Measurements from ENCODE around the gene TFF2. TPM values are rescaled to one million over a fixed set of nuclear protein-coding genes. Genes with fewer than 3 reads are reported as not detected.

Gene TFF2
- total and polyA plus RNA-seq, 11 donors = not detected

DNA sequence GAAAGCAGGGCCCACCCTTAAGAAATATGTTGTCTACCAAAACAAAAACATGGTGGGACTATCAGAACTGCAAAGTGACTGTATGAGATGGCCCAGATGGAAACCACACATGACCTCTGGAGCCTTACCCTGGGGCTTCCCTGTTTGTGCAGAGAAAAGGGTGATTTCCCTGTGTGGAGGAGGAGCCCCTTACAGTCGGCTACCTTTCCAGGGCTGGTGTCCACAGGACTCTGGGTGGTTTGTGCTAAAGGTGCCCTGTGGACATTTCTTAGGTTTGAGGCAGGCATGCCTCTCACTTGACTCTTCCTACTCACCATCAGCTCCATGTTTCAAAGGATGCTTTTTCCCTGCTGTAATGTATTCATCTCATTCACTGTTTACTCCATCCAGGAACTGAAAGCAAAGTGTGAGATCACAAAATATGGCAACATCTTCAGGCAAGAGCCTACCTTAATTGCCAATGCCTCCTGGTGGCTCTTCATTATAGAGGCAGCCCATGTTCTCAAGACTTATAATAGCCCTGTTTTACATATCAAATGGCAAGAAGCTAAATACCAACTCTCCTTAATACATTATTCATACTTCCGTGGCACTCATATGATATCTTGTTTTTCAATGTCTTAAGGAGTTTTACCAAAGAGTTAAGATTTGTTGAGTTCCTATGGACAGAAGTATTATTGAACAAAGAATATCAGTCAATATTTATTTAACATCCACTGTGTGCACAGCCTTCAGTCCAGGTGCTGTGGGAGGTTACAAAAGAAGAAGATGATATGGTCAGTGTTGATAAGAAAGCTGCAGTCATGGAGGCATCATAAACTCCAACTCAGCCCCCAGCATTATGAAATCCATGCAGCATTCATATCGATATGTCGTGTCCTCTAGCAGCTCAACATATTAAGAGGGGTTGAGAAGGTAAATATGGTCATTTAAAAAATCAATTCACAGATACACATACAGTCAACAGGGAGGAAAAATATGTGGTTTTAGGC is 20.1 kb downstream of the TFF2 start:
- WGBS, 4 donors = 82 to 86% (median 82%) methylated on average over 4 of the region's 4 CpGs
- DNase-seq = no peak
- no peak for ATAC-seq

GRCh38 chr21:42324896-42325295 is 25.9 kb downstream of the TFF2 start:
- WGBS, 4 donors = 82 to 87% (median 84%) methylated on average over 6 of the region's 6 CpGs
- intact Hi-C loops (cut with DNase I) = no loop called here
- Histone ChIP-seq H3K4me3 (no peak overlapping the region), H3K27ac (no peak overlapping the region), H3K9me3 (peaks cover 0 to 9% (median 0%) of the 10 kb centered on the region in 12 donors), H3K4me1 (peaks cover 0 to 2% (median 0%) of the 10 kb centered on the region in 12 donors), H3K27me3 (peaks cover 0 to 8% (median 0%) of the 10 kb centered on the region in 9 donors), H3K36me3 (no peaks in the 10 kb centered on the region)
- DNase-seq = no peak
- no peak for TF ChIP-seq CTCF (IDR thresholded peaks at IDR 0.05)
- TF ChIP-seq POLR2A (IDR thresholded peaks at IDR 0.05) = no peak
- ATAC-seq = no peak

More for the DNA sequence above, 20.1 kb downstream of the TFF2 start:
- TF ChIP-seq POLR2A (IDR thresholded peaks at IDR 0.05) = no peak
- no peak for TF ChIP-seq CTCF (IDR thresholded peaks at IDR 0.05)
- H3K9me3 ChIP-seq = peaks cover 0 to 20% (median 8%) of the 10 kb centered on the region in 12 donors
- H3K36me3 ChIP-seq = no peaks in the 10 kb centered on the region
- H3K27me3 ChIP-seq = peaks cover 0 to 21% (median 8%) of the 10 kb centered on the region in 9 donors
- intact Hi-C loops (cut with DNase I) = loop anchor here in 3 of 10 donors (10.0 kb wide), 2 partner anchors 114 to 186 kb away; no protein-coding TSS in a partner anchor
- H3K4me3 ChIP-seq = no peak overlapping the region
- no peaks in the 10 kb centered on the region for H3K4me1 ChIP-seq
- H3K27ac ChIP-seq = no peak overlapping the region

- H3K9me3 ChIP-seq = peaks cover 0 to 6% (median 0%) of the 10 kb centered on the region in 12 donors
- peaks cover 0 to 10% (median 0%) of the 10 kb centered on the region in 12 donors for H3K4me1 ChIP-seq
- no peaks in the 10 kb centered on the region for H3K36me3 ChIP-seq
- no peak overlapping the region for H3K4me3 ChIP-seq
- WGBS, 4 donors = 68 to 92% (median 87%) methylated on average over 2 to 4 of the region's 4 CpGs
- ATAC-seq (no peak), DNase-seq (no peak)
- peaks cover 0 to 8% (median 0%) of the 10 kb centered on the region in 9 donors for H3K27me3 ChIP-seq
- no peak for TF ChIP-seq POLR2A (IDR thresholded peaks at IDR 0.05)
- no peak for TF ChIP-seq CTCF (IDR thresholded peaks at IDR 0.05)
- H3K27ac ChIP-seq = no peak overlapping the region
- intact Hi-C loops (cut with DNase I) = loop anchor here in 1 of 10 donors (2.0 kb wide), 1 partner anchor 33 kb away; no protein-coding TSS in a partner anchor
These were observed 28.9 kb downstream of the TFF2 start for GRCh38 chr21:42321845-42322244.

DNA sequence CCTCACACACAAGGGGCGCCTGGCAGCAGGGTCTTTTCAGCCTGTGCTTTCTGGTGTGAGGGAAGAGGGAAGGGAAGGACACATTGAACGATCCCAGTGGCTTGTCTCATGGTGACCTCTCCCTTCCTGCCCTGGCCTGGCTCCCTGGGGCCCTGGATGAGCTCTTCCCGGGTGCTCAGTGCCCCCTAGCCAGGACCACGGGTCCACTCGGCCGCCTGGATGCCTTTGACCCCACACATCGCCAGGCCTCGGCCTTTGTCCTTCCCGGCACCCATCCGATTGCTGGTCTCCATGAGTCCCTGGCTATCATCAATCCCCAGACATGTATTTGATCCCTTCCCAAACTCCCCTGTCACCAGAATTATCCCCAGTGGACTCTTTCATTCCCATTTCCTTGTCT is 29.6 kb downstream of the TFF2 start:
- Histone ChIP-seq H3K27me3 (peaks cover 0 to 8% (median 0%) of the 10 kb centered on the region in 9 donors), H3K4me3 (no peak overlapping the region), H3K9me3 (peaks cover 0 to 6% (median 0%) of the 10 kb centered on the region in 12 donors), H3K4me1 (peaks cover 0 to 10% (median 0%) of the 10 kb centered on the region in 12 donors), H3K36me3 (no peaks in the 10 kb centered on the region), H3K27ac (no peak overlapping the region)
- no peak for DNase-seq
- 86 to 90% (median 88%) methylated on average over 10 of the region's 10 CpGs for WGBS, 4 donors
- no peak for ATAC-seq
- intact Hi-C loops (cut with DNase I) = no loop called here
- TF ChIP-seq CTCF (IDR thresholded peaks at IDR 0.05) (no peak), POLR2A (IDR thresholded peaks at IDR 0.05) (no peak)
